Measurements from ENCODE around the gene GNG12. TPM values are rescaled to one million over a fixed set of nuclear protein-coding genes. Genes with fewer than 3 reads are reported as not detected.
"Not testable (repeated sequence)": the region's sequence is repeated elsewhere in the genome, so short reads cannot be mapped to it uniquely, and the experiment has no call there.

The GNG12 gene
- total RNA-seq, 2 experiments from 2014 or later, result not detected

DNA sequence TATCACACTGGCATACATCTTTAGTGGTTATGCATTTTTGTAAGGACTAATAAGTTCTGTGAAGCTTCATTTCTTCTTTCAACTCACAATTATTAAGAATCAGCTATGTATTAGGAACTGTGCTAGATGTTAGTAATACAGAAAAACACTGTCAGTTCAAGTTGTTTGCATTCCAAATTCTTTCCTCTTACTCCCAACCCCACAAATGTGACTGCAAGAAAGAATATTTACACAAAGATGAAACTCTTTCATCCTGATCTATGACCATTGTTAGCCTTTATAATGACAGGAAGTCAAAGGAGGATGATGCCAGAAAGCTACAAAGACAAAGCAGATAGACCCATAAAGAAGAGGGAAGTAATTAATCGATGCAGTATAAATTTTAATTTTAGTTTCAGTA lies 169.2 kb downstream of the GNG12 start:
- DNase-seq (no peak), ATAC-seq (no peak)
- peaks cover 15% of the 10 kb centered on the region for H3K27me3 Mint-ChIP-seq
- H3K9me3 Mint-ChIP-seq, result no peaks in the 10 kb centered on the region
- H3K4me3 Mint-ChIP-seq, result no peak overlapping the region
- no peak overlapping the region for H3K27ac Mint-ChIP-seq
- CTCF ChIA-PET, result interaction anchor here (1.3 to 1.7 kb wide), 2 partner anchors 11 to 96 kb away, joined by 3 to 4 read pairs; no protein-coding TSS in a partner anchor
- no peak for TF ChIP-seq CTCF (IDR thresholded peaks at IDR 0.05)
- no peaks in the 10 kb centered on the region for H3K36me3 Mint-ChIP-seq (ENCODE audit: low read depth)
- POLR2A ChIA-PET, result no interaction called here
- no peaks in the 10 kb centered on the region for H3K4me1 Mint-ChIP-seq (ENCODE audit: low read depth)
- intact Hi-C loops (cut with micrococcal nuclease), result no loop called here

- intact Hi-C loops (cut with micrococcal nuclease), result no loop called here
- ATAC-seq (no peak), DNase-seq (no peak)
- POLR2A ChIA-PET, result no interaction called here
- Mint-ChIP-seq H3K36me3 (ENCODE audit: low read depth) (no peaks in the 10 kb centered on the region), H3K27ac (no peak overlapping the region), H3K27me3 (peaks cover 11% of the 10 kb centered on the region), H3K4me3 (no peak overlapping the region), H3K4me1 (ENCODE audit: low read depth) (no peaks in the 10 kb centered on the region), H3K9me3 (no peaks in the 10 kb centered on the region)
- TF ChIP-seq CTCF (IDR thresholded peaks at IDR 0.05), result no peak
- CTCF ChIA-PET, result interaction anchor here (1.7 kb wide), 1 partner anchor 12 kb away, joined by 4 read pairs; no protein-coding TSS in a partner anchor
These were observed 170.4 kb downstream of the GNG12 start for GRCh38 chr1:67662884-67663283.

GRCh38 chr1:67659229-67659628 lies 174.0 kb downstream of the GNG12 start:
- H3K27ac Mint-ChIP-seq, result no peak overlapping the region
- no peaks in the 10 kb centered on the region for H3K9me3 Mint-ChIP-seq
- no peaks in the 10 kb centered on the region for H3K36me3 Mint-ChIP-seq (ENCODE audit: low read depth)
- CTCF ChIA-PET, result no interaction called here
- no peaks in the 10 kb centered on the region for H3K4me1 Mint-ChIP-seq (ENCODE audit: low read depth)
- intact Hi-C loops (cut with micrococcal nuclease), result no loop called here
- ATAC-seq (no peak), DNase-seq (no peak)
- no peak overlapping the region for H3K4me3 Mint-ChIP-seq
- no peak for TF ChIP-seq CTCF (IDR thresholded peaks at IDR 0.05)
- POLR2A ChIA-PET, result no interaction called here
- H3K27me3 Mint-ChIP-seq, result peaks cover 9% of the 10 kb centered on the region

- H3K36me3 Mint-ChIP-seq (ENCODE audit: low read depth); POLR2A ChIA-PET; ATAC-seq; H3K4me1 Mint-ChIP-seq (ENCODE audit: low read depth); H3K27ac Mint-ChIP-seq; H3K9me3 Mint-ChIP-seq; DNase-seq; H3K27me3 Mint-ChIP-seq; H3K4me3 Mint-ChIP-seq; intact Hi-C loops (cut with micrococcal nuclease): not testable (repeated sequence)
- CTCF ChIA-PET, result interaction anchor here (0.6 to 1.7 kb wide), 3 partner anchors 17 to 103 kb away, joined by 3 to 6 read pairs (median 4); no protein-coding TSS in a partner anchor
These were observed 176.1 kb downstream of the GNG12 start for GRCh38 chr1:67657152-67657551.

DNA sequence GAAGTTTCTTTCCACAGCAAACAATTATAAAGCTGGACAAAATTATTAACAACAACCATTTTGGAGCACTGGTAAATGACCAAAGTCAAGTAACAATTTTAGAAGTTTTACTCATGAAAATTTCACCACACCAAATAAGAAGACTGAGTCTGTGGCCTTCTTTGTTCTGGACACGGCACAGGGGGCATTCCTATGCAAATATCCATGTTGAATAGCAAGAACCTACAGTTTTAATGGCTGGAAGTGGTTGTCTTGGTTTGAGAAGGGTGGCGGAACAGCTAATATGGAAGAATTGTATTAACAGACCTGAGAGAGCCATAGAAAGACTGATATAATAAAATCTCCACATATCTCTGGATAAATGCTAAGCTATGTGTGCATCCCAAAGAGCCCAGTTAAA lies 177.7 kb downstream of the GNG12 start:
- H3K4me3 Mint-ChIP-seq, result no peak overlapping the region
- intact Hi-C loops (cut with micrococcal nuclease), result no loop called here
- no peak for TF ChIP-seq CTCF (IDR thresholded peaks at IDR 0.05)
- peaks cover 6% of the 10 kb centered on the region for H3K27me3 Mint-ChIP-seq
- no peak for ATAC-seq
- H3K27ac Mint-ChIP-seq, result no peak overlapping the region
- ChIA-PET CTCF (interaction anchor here (0.9 to 1.1 kb wide), 2 partner anchors 8 to 13 kb away, joined by 3 read pairs; no protein-coding TSS in a partner anchor), POLR2A (interaction anchor here (0.7 kb wide), 1 partner anchor 135 kb away, joined by 3 read pairs; no protein-coding TSS in a partner anchor)
- H3K36me3 Mint-ChIP-seq (ENCODE audit: low read depth), result no peaks in the 10 kb centered on the region
- DNase-seq, result no peak
- no peaks in the 10 kb centered on the region for H3K9me3 Mint-ChIP-seq
- no peaks in the 10 kb centered on the region for H3K4me1 Mint-ChIP-seq (ENCODE audit: low read depth)

GRCh38 chr1:67653304-67653703 lies 180.0 kb downstream of the GNG12 start:
- POLR2A ChIA-PET, result no interaction called here
- Mint-ChIP-seq H3K36me3 (ENCODE audit: low read depth) (no peaks in the 10 kb centered on the region), H3K27me3 (no peaks in the 10 kb centered on the region), H3K9me3 (no peaks in the 10 kb centered on the region), H3K4me1 (ENCODE audit: low read depth) (no peaks in the 10 kb centered on the region), H3K4me3 (no peak overlapping the region), H3K27ac (no peak overlapping the region)
- intact Hi-C loops (cut with micrococcal nuclease), result no loop called here
- no peak for TF ChIP-seq CTCF (IDR thresholded peaks at IDR 0.05)
- DNase-seq (no peak), ATAC-seq (no peak)
- CTCF ChIA-PET, result no interaction called here
